Ovary (tissue), 3 donors: ENCODE results near the gene ZNF740.

Experiments
- CTCF ChIP-seq, 3 donors: fragments of 450-650 bp in 2 of 3; fragments of 200-600 bp in 1 of 3; IDR thresholded peaks; one replicate each; pipeline versions ENCODE4 v1.5.1 to v1.8.0; 2016 to 2022; ENCODE audit warnings: antibody characterized with exemption in 3 of 3, mild to moderate bottlenecking in 1 of 3
- EP300 ChIP-seq: sonication (generic); formaldehyde crosslinking; IDR thresholded peaks from one replicate; pipeline ENCODE4 v1.6.1; 2017; ENCODE audit warnings: antibody characterized with exemption
- POLR2A ChIP-seq: fragments of 450-650 bp; IDR thresholded peaks from one replicate; pipeline ENCODE4 v1.6.1; 2017; ENCODE audit warnings: antibody characterized with exemption, mild to moderate bottlenecking, moderate library complexity
- donor health status: DM: no; HTN: no; CAD: no.

GRCh38 chr12:53231921-53232645 is 51.6 kb downstream of the ZNF740 start, which contains the start of gene RARG:
- TF ChIP-seq CTCF (IDR thresholded peaks at IDR 0.05) (no peak), POLR2A (no peak), EP300 (no peak)
